Cardiac muscle cell (in vitro differentiated cells and primary cell): ENCODE measurements around the gene MED16. TPM values are rescaled to one million over a fixed set of nuclear protein-coding genes. Genes with fewer than 3 reads are reported as not detected.
"Not testable (repeated sequence)": the region's sequence is repeated elsewhere in the genome, so short reads cannot be mapped to it uniquely, and the experiment has no call there.

Experiments
- DNase-seq, 2 donors: peaks; one replicate each; pipeline versions ENCODE4 v3.0.0 to v3.0.0-alpha.2; 2010 to 2017; ENCODE audit warnings: low read depth in 1 of 2, low spot score in 1 of 2
- H3K27ac ChIP-seq: fragments of 200-600 bp; sonication (generic); 2 replicates; pipeline ENCODE4 v1.5.1; 2016
- H3K27me3 ChIP-seq: fragments of 200-600 bp; sonication (generic); 2 replicates; pipeline ENCODE4 v1.6.0; 2016; ENCODE audit warnings: control low read depth
- H3K36me3 ChIP-seq: fragments of 200-600 bp; sonication (generic); 2 replicates; pipeline ENCODE4 v1.5.1; 2016; ENCODE audit warnings: control low read depth
- H3K4me1 ChIP-seq: fragments of 200-600 bp; sonication (generic); 2 replicates; pipeline ENCODE4 v1.8.1; 2017; ENCODE audit warnings: low read depth, mild to moderate bottlenecking, mixed run types
- H3K4me3 ChIP-seq: fragments of 200-600 bp; sonication (generic); 2 replicates; pipeline ENCODE4 v1.5.1; 2016; ENCODE audit warnings: mild to moderate bottlenecking
- H3K9me3 ChIP-seq: fragments of 200-600 bp; sonication (generic); 2 replicates; pipeline ENCODE4 v1.5.1; 2017; ENCODE audit warnings: low read depth, mild to moderate bottlenecking, control low read depth
- polyA plus RNA-seq: library from polyadenylated mRNA; unstranded; fragments of >200 nt; fragmentation: Nextera tagmentation; extraction: Ambion mirVana; gene quantifications from 2 replicates; pipeline ENCODE4 v1.2.1, GENCODE V29; 2016
- total RNA-seq: library from RNA; depleted of rRNA; stranded (reverse); fragments of >200 nt; gene quantifications from 2 replicates; pipeline ENCODE4 v1.2.3, GENCODE V29; 2016
- TF ChIP-seq, protein P1 (sequence below): IDR thresholded peaks from 2 replicates; pipeline ENCODE4 v1.5.1; 2012; ENCODE audit warnings: low read depth, mild to moderate bottlenecking, low read length

Gene MED16
- total and polyA plus RNA-seq, 2 experiments from 2014 or later: 67.2 to 104 TPM

- TF ChIP-seq, protein P1, sequence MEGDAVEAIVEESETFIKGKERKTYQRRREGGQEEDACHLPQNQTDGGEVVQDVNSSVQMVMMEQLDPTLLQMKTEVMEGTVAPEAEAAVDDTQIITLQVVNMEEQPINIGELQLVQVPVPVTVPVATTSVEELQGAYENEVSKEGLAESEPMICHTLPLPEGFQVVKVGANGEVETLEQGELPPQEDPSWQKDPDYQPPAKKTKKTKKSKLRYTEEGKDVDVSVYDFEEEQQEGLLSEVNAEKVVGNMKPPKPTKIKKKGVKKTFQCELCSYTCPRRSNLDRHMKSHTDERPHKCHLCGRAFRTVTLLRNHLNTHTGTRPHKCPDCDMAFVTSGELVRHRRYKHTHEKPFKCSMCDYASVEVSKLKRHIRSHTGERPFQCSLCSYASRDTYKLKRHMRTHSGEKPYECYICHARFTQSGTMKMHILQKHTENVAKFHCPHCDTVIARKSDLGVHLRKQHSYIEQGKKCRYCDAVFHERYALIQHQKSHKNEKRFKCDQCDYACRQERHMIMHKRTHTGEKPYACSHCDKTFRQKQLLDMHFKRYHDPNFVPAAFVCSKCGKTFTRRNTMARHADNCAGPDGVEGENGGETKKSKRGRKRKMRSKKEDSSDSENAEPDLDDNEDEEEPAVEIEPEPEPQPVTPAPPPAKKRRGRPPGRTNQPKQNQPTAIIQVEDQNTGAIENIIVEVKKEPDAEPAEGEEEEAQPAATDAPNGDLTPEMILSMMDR: no peak
- H3K9me3 ChIP-seq: no peaks in the 10 kb centered on the region
- H3K27me3 ChIP-seq: peaks cover 33% of the 10 kb centered on the region
- no peaks in the 10 kb centered on the region for H3K36me3 ChIP-seq
- H3K4me1 ChIP-seq: no peaks in the 10 kb centered on the region
- H3K27ac ChIP-seq: no peak overlapping the region
- no peak for DNase-seq
- no peak overlapping the region for H3K4me3 ChIP-seq
These were observed 47.1 kb downstream of the MED16 start for GRCh38 chr19:845707-846521.

- TF ChIP-seq, protein P1: no peak
- H3K4me1 ChIP-seq: no peaks in the 10 kb centered on the region
- no peaks in the 10 kb centered on the region for H3K9me3 ChIP-seq
- H3K27me3 ChIP-seq: peaks cover 33% of the 10 kb centered on the region
- no peak for DNase-seq
- H3K27ac ChIP-seq: no peak overlapping the region
- H3K36me3 ChIP-seq: no peaks in the 10 kb centered on the region
- no peak overlapping the region for H3K4me3 ChIP-seq
These were observed 48.4 kb downstream of the MED16 start for GRCh38 chr19:844546-844971.

DNA sequence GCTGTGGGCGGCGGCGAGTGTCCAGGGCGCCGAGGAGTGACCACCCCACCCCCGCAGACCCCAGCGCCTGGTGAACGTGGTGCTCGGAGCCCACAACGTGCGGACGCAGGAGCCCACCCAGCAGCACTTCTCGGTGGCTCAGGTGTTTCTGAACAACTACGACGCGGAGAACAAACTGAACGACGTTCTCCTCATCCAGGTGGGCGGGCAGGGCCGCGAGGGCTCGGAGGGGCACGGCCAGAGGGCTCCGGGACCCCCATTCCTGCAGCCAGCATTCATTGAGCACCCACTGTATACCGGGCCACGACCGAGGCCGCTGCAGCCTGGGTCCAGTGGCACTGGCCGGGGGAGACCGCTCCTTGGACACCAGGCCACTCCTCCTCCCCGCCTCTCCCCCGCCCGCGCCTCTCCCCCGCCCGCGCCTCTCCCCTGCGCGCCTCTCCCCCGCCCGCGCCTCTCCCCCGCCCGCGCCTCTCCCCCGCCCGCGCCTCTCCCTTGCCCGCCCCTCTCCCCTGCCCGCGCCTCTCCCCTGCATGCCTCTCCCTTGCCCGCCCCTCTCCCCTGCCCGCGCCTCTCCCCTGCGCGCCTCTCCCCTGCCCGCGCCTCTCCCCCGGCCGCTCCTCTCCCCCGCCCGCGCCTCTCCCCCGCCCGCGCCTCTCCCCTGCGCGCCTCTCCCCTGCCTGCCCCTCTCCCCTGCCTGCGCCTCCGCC is 49.0 kb downstream of the MED16 start:
- Histone ChIP-seq H3K27ac (no peak overlapping the region), H3K36me3 (no peaks in the 10 kb centered on the region), H3K9me3 (no peaks in the 10 kb centered on the region), H3K4me1 (no peaks in the 10 kb centered on the region), H3K27me3 (peaks cover 33% of the 10 kb centered on the region), H3K4me3 (peak overlapping the region; percentile 15)
- DNase-seq: no peak
- TF ChIP-seq, protein P1: no peak

GRCh38 chr19:843180-843835 is 49.7 kb downstream of the MED16 start:
- H3K9me3 ChIP-seq: no peaks in the 10 kb centered on the region
- DNase-seq: peak in 1 of 2 donors; percentile 71
- TF ChIP-seq, protein P1: no peak

DNA sequence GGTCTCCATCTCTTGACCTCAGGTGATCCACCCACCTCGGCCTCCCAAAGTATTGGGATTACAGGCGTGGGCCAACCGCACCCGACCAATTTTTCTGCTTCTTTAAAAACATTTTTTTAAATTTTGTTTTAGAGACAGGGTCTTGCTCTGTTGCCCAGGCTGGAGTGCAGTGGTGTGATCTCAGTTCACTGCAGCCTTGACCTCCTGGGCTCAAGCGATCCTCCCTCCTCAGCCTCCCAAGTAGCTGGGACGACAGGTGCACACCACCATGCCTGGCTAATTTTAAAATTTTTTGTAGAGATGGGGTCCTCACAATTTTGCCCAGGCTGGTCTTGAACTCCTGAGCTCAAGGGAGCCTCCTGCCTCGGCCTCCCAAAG is 50.2 kb downstream of the MED16 start:
- H3K4me3 ChIP-seq, H3K4me1 ChIP-seq, H3K36me3 ChIP-seq, DNase-seq, H3K27ac ChIP-seq, H3K9me3 ChIP-seq: not testable (repeated sequence)
- H3K27me3 ChIP-seq: peaks cover 33% of the 10 kb centered on the region

More at GRCh38 chr19:843180-843835, 49.7 kb downstream of the MED16 start:
- Histone ChIP-seq H3K36me3 (no peaks in the 10 kb centered on the region), H3K4me1 (no peaks in the 10 kb centered on the region), H3K4me3 (peak overlapping the region; percentile 15), H3K27ac (no peak overlapping the region), H3K27me3 (peaks cover 33% of the 10 kb centered on the region)
